ENCODE measurements around the gene C6orf62. TPM values are rescaled to one million over a fixed set of nuclear protein-coding genes. Genes with fewer than 3 reads are reported as not detected.

C6orf62 gene
- polyA plus RNA-seq, 3 donors = 45.5 to 78.8 (median 55.4) TPM

DNA sequence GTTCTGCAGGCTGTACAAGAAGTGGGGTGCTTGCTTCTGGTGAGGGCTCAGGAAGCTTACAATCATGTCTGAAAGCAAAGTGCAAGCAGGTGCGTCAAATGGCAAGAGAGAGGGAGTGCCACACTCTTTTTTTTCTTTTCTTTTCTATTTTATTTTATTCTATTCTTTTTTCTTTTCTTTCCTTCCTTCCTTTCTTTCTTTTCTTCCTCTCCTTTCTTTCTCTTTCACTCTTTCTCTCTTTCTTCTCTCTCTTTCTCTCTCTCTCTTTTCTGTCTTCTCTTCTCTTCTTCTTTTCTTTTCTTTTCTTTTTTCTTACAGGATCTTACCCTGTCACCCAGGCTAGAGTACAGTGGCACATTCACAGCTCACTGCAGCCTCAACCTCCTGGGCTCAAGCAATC is 32.5 kb downstream of the C6orf62 start:
- Histone ChIP-seq H3K4me3 (replicated peaks in 1 of 3; ENCODE audit: low read depth in 2 of 3, low read length in 3 of 3) (no peak overlapping the region), H3K4me2 (replicated peaks; ENCODE audit: extremely low read depth, low read length, poor library complexity, severe bottlenecking) (no peak overlapping the region), H3K4me1 (ENCODE audit: control insufficient read depth in 1 of 2, insufficient read depth in 2 of 2, low read length in 2 of 2) (peaks cover 6 to 9% of the 10 kb centered on the region in 2 donors), H2AFZ (ENCODE audit: insufficient read depth, low read depth, low read length, poor library complexity, severe bottlenecking) (no peak overlapping the region), H3K79me2 (ENCODE audit: insufficient read depth, low read length) (no peaks in the 10 kb centered on the region), H3K36me3 (replicated peaks in 1 of 2; ENCODE audit: control insufficient read depth in 1 of 2, insufficient read depth in 2 of 2, low read length in 2 of 2) (no peaks in the 10 kb centered on the region), H3K27me3 (ENCODE audit: control insufficient read depth in 2 of 2, insufficient read depth in 2 of 2, low read length in 2 of 2) (no peaks in the 10 kb centered on the region), H4K20me1 (ENCODE audit: insufficient read depth, low read length) (no peaks in the 10 kb centered on the region), H3K9me3 (replicated peaks in 1 of 2; ENCODE audit: control insufficient read depth in 1 of 2, insufficient read depth in 1 of 2, low read length in 2 of 2) (no peaks in the 10 kb centered on the region), H3K27ac (ENCODE audit: low read depth in 1 of 2, low read length in 2 of 2) (no peak overlapping the region), H3K9ac (ENCODE audit: insufficient read depth, low read length, poor library complexity, severe bottlenecking) (no peak overlapping the region)
- no CpG with 5 or more reads among the region's 1 CpG for WGBS (ENCODE audit: insufficient coverage)
- TF ChIP-seq CTCF (IDR thresholded peaks at IDR 0.05) = no peak
- Mint-ChIP-seq H3K4me3 (no peak overlapping the region), H3K27me3 (ENCODE audit: low read depth in 3 of 3) (peaks cover 2 to 3% (median 2%) of the 10 kb centered on the region in 3 donors), H3K9me3 (peaks cover 0 to 4% (median 0%) of the 10 kb centered on the region in 7 donors), H3K4me1 (peaks cover 11% of the 10 kb centered on the region), H3K27ac (peak overlapping the region in 1 of 7 donors; percentile 2), H3K36me3 (peaks cover 8 to 9% of the 10 kb centered on the region in 2 donors)
- DNase-seq = no peak
- intact Hi-C loops (cut with micrococcal nuclease) = no loop called here

DNA sequence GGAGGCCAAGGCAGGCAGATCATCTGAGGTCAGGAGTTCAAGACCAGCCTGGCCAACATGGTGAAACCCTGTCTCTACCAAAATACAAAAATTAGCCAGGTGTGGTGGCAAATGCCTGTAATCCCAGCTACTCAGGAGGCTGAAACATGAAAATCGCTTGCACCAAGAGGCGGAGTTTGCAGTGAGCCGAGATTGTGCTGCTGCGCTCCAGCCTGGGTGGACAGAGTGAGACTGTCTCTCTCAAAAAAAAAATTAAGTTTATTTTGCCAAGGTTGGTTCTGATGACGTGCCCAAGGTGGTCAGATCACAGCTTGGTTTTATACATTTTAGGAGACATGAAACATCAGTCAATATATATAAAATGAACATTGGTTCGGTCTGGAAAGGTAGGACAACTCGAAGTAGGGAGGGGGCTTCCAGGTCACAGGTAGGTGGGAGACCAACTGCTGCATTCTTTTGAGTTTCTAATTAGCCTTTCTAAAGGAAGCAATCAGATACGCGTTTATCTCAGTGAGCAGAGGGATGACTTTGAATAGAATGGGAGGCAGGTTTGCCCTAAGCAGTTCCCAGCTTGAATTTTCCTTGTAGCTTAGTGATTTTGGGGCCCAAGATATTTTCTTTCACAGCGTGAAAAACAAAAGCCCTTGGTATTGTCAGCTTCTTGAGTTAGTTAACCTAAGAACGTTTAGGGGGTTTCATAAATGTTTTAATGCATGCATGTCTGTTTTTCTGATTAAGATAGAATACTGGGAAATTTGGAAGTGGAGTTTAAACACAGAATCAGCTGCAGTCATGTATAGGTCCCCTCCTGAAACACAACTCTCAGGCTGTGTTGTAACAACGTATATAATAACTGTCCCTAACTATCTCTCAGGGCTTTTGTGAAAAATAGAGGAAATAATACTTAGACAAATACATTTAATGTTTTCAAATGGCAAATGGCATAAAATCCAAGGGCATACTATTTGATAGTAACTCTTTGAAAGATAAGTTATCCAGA is 35.4 kb downstream of the C6orf62 start:
- Mint-ChIP-seq H3K27me3 (ENCODE audit: low read depth in 3 of 3) (peaks cover 2 to 3% (median 2%) of the 10 kb centered on the region in 3 donors), H3K36me3 (peaks cover 9 to 11% of the 10 kb centered on the region in 2 donors), H3K4me3 (no peak overlapping the region), H3K9me3 (peaks cover 0 to 4% (median 2%) of the 10 kb centered on the region in 7 donors), H3K27ac (peak overlapping the region in 1 of 7 donors; percentile 13), H3K4me1 (peaks cover 11% of the 10 kb centered on the region)
- WGBS (ENCODE audit: insufficient coverage) = 80% methylated on average over 5 of the region's 12 CpGs
- Histone ChIP-seq H3K9ac (ENCODE audit: insufficient read depth, low read length, poor library complexity, severe bottlenecking) (no peak overlapping the region), H3K36me3 (replicated peaks in 1 of 2; ENCODE audit: control insufficient read depth in 1 of 2, insufficient read depth in 2 of 2, low read length in 2 of 2) (no peaks in the 10 kb centered on the region), H3K27ac (ENCODE audit: low read depth in 1 of 2, low read length in 2 of 2) (no peak overlapping the region), H3K4me3 (replicated peaks in 1 of 3; ENCODE audit: low read depth in 2 of 3, low read length in 3 of 3) (no peak overlapping the region), H3K79me2 (ENCODE audit: insufficient read depth, low read length) (no peaks in the 10 kb centered on the region), H3K9me3 (replicated peaks in 1 of 2; ENCODE audit: control insufficient read depth in 1 of 2, insufficient read depth in 1 of 2, low read length in 2 of 2) (no peaks in the 10 kb centered on the region), H3K4me2 (replicated peaks; ENCODE audit: extremely low read depth, low read length, poor library complexity, severe bottlenecking) (no peak overlapping the region), H3K4me1 (ENCODE audit: control insufficient read depth in 1 of 2, insufficient read depth in 2 of 2, low read length in 2 of 2) (peaks cover 6 to 9% of the 10 kb centered on the region in 2 donors), H3K27me3 (ENCODE audit: control insufficient read depth in 2 of 2, insufficient read depth in 2 of 2, low read length in 2 of 2) (no peaks in the 10 kb centered on the region), H4K20me1 (ENCODE audit: insufficient read depth, low read length) (no peaks in the 10 kb centered on the region), H2AFZ (ENCODE audit: insufficient read depth, low read depth, low read length, poor library complexity, severe bottlenecking) (no peak overlapping the region)
- intact Hi-C loops (cut with micrococcal nuclease) = no loop called here
- TF ChIP-seq CTCF (IDR thresholded peaks at IDR 0.05) = no peak
- no peak for DNase-seq
